Activated CD4-positive, alpha-beta memory T cell treated with anti-CD3 and anti-CD28 coated beads for 36 hours (primary cell): ENCODE measurements around the gene SP9. TPM values are rescaled to one million over a fixed set of nuclear protein-coding genes. Genes with fewer than 3 reads are reported as not detected.
A peak's percentile ranks its signal among the peaks of the same experiment; 100 is the strongest.

Source experiments
- CTCF ChIA-PET: fragments of 350-600 bp; sonication (Branson Sonifier 250); formaldehyde crosslinking; loops from one replicate; lab custom pipeline; 2021; ENCODE audit warnings: antibody characterized with exemption, inconsistent platforms; lab: Charles Lee
- POLR2A ChIA-PET: fragments of 350-600 bp; sonication (Branson Sonifier 250); formaldehyde crosslinking; loops from one replicate; lab custom pipeline; 2021; ENCODE audit warnings: antibody characterized with exemption; lab: Charles Lee
- DNase-seq: peaks from one replicate; pipeline ENCODE4 v3.0.0-alpha.2; 2020
- H3K27ac Mint-ChIP-seq: one replicate; pipeline ENCODE4 v1.8.0; 2021; ENCODE audit warnings: mixed read lengths
- H3K27me3 Mint-ChIP-seq: one replicate; pipeline ENCODE4 v1.8.0; 2021; ENCODE audit warnings: mixed read lengths
- H3K36me3 Mint-ChIP-seq: one replicate; pipeline ENCODE4 v1.8.0; 2021; ENCODE audit warnings: mixed read lengths
- H3K4me1 Mint-ChIP-seq: one replicate; pipeline ENCODE4 v1.8.0; 2021; ENCODE audit warnings: low read depth, mixed read lengths
- H3K4me3 Mint-ChIP-seq: one replicate; pipeline ENCODE4 v1.8.0; 2021; ENCODE audit warnings: mild to moderate bottlenecking, mixed read lengths
- H3K9me3 Mint-ChIP-seq: one replicate; pipeline ENCODE4 v1.8.0; 2021; ENCODE audit warnings: mixed read lengths
- intact Hi-C: fragments of 100-400 bp; cut with micrococcal nuclease; formaldehyde crosslinking; loops from one replicate; pipeline ENCODE4 v1.15.1; 2023
- total RNA-seq, 2 experiments: library from RNA; stranded (reverse); gene quantifications; one replicate each; pipeline ENCODE4 v1.2.3, GENCODE V29; 2021

Gene SP9
- total RNA-seq, 2 experiments from 2014 or later: not detected

- H3K4me3 Mint-ChIP-seq: peak overlapping the region; percentile 66
- ChIA-PET CTCF (interaction anchor here (0.7 to 2.6 kb wide), 28 partner anchors 9 to 1315 kb away, joined by 3 to 36 read pairs (median 5); partner anchors contain the start of genes OLA1 and SCRN3), POLR2A (no interaction called here)
- peaks cover 57% of the 10 kb centered on the region for H3K27me3 Mint-ChIP-seq
- intact Hi-C loops: loop anchor here (5.0 to 10.0 kb wide), 8 partner anchors 94 to 1314 kb away; partner anchors contain the start of gene OLA1
- peak overlapping the region; percentile 60 for H3K27ac Mint-ChIP-seq
- DNase-seq: peak; percentile 94
- no peaks in the 10 kb centered on the region for H3K36me3 Mint-ChIP-seq
- H3K9me3 Mint-ChIP-seq: no peaks in the 10 kb centered on the region
- H3K4me1 Mint-ChIP-seq: peaks cover 39% of the 10 kb centered on the region
Measured at GRCh38 chr2:174341293-174341994, 6.7 kb downstream of the SP9 start.

- ChIA-PET POLR2A (no interaction called here), CTCF (interaction anchor here (0.9 to 2.6 kb wide), 24 partner anchors 8 to 1316 kb away, joined by 3 to 36 read pairs (median 5); partner anchors contain the start of genes OLA1 and SCRN3)
- Mint-ChIP-seq H3K36me3 (peaks cover 3% of the 10 kb centered on the region), H3K27ac (no peak overlapping the region), H3K9me3 (no peaks in the 10 kb centered on the region), H3K4me3 (peak overlapping the region; percentile 45), H3K27me3 (peaks cover 58% of the 10 kb centered on the region), H3K4me1 (peaks cover 39% of the 10 kb centered on the region)
- intact Hi-C loops: loop anchor here (2.0 to 10.0 kb wide), 9 partner anchors 95 to 1315 kb away; partner anchors contain the start of gene OLA1
- DNase-seq: no peak
Measured at GRCh38 chr2:174341995-174342685, 7.4 kb downstream of the SP9 start.

GRCh38 chr2:174342686-174343342 lies 8.1 kb downstream of the SP9 start:
- Mint-ChIP-seq H3K27ac (peak overlapping the region; percentile 8), H3K9me3 (no peaks in the 10 kb centered on the region), H3K27me3 (peaks cover 55% of the 10 kb centered on the region), H3K36me3 (peaks cover 3% of the 10 kb centered on the region), H3K4me3 (peak overlapping the region; percentile 23), H3K4me1 (peaks cover 34% of the 10 kb centered on the region)
- intact Hi-C loops: loop anchor here (2.0 to 10.0 kb wide), 9 partner anchors 96 to 1316 kb away; partner anchors contain the start of gene OLA1
- ChIA-PET POLR2A (no interaction called here), CTCF (interaction anchor here (0.8 to 1.4 kb wide), 6 partner anchors 13 to 1316 kb away, joined by 3 to 4 read pairs (median 3); partner anchors contain the start of gene SCRN3)
- peak; percentile 49 for DNase-seq

- no peak for DNase-seq
- H3K36me3 Mint-ChIP-seq: peaks cover 3% of the 10 kb centered on the region
- peaks cover 32% of the 10 kb centered on the region for H3K4me1 Mint-ChIP-seq
- H3K4me3 Mint-ChIP-seq: peak overlapping the region; percentile 23
- intact Hi-C loops: loop anchor here (2.0 to 10.0 kb wide), 9 partner anchors 96 to 1316 kb away; partner anchors contain the start of gene OLA1
- CTCF ChIA-PET: interaction anchor here (0.8 to 1.4 kb wide), 6 partner anchors 13 to 1317 kb away, joined by 3 to 4 read pairs (median 3); partner anchors contain the start of gene SCRN3
- POLR2A ChIA-PET: no interaction called here
- H3K27me3 Mint-ChIP-seq: peaks cover 52% of the 10 kb centered on the region
- no peak overlapping the region for H3K27ac Mint-ChIP-seq
- no peaks in the 10 kb centered on the region for H3K9me3 Mint-ChIP-seq
Measured at GRCh38 chr2:174343343-174343622, 8.5 kb downstream of the SP9 start.

GRCh38 chr2:174343623-174344455 lies 9.1 kb downstream of the SP9 start:
- Mint-ChIP-seq H3K27me3 (peaks cover 50% of the 10 kb centered on the region), H3K27ac (no peak overlapping the region), H3K4me1 (peaks cover 32% of the 10 kb centered on the region), H3K9me3 (no peaks in the 10 kb centered on the region), H3K4me3 (peak overlapping the region; percentile 23), H3K36me3 (peaks cover 8% of the 10 kb centered on the region)
- ChIA-PET CTCF (interaction anchor here (0.8 to 2.1 kb wide), 9 partner anchors 12 to 1316 kb away, joined by 3 to 11 read pairs (median 3); no protein-coding TSS in a partner anchor), POLR2A (interaction anchor here (1.4 kb wide), 1 partner anchor 10 kb away, joined by 3 read pairs; no protein-coding TSS in a partner anchor)
- no peak for DNase-seq
- intact Hi-C loops: loop anchor here (2.0 to 10.0 kb wide), 10 partner anchors 13 to 1317 kb away; partner anchors contain the start of gene OLA1

GRCh38 chr2:174344716-174345461 lies 10.1 kb downstream of the SP9 start:
- no peak for DNase-seq
- H3K9me3 Mint-ChIP-seq: no peaks in the 10 kb centered on the region
- no peak overlapping the region for H3K27ac Mint-ChIP-seq
- no peak overlapping the region for H3K4me3 Mint-ChIP-seq
- peaks cover 30% of the 10 kb centered on the region for H3K4me1 Mint-ChIP-seq
- H3K27me3 Mint-ChIP-seq: peaks cover 41% of the 10 kb centered on the region
- POLR2A ChIA-PET: interaction anchor here (1.4 kb wide), 1 partner anchor 11 kb away, joined by 3 read pairs; no protein-coding TSS in a partner anchor
- intact Hi-C loops: loop anchor here (2.0 to 10.0 kb wide), 9 partner anchors 14 to 1318 kb away; partner anchors contain the start of gene OLA1
- peaks cover 10% of the 10 kb centered on the region for H3K36me3 Mint-ChIP-seq
- CTCF ChIA-PET: interaction anchor here (0.7 to 2.1 kb wide), 8 partner anchors 8 to 1317 kb away, joined by 3 to 11 read pairs (median 4); no protein-coding TSS in a partner anchor

GRCh38 chr2:174350018-174350417 lies 15.3 kb downstream of the SP9 start:
- H3K27ac Mint-ChIP-seq: no peak overlapping the region
- ChIA-PET CTCF (interaction anchor here (0.9 to 1.2 kb wide), 4 partner anchors 9 to 947 kb away, joined by 3 to 11 read pairs (median 3); no protein-coding TSS in a partner anchor), POLR2A (no interaction called here)
- H3K4me1 Mint-ChIP-seq: no peaks in the 10 kb centered on the region
- no peak overlapping the region for H3K4me3 Mint-ChIP-seq
- no peak for DNase-seq
- peaks cover 10% of the 10 kb centered on the region for H3K36me3 Mint-ChIP-seq
- peaks cover 4% of the 10 kb centered on the region for H3K27me3 Mint-ChIP-seq
- intact Hi-C loops: no loop called here
- H3K9me3 Mint-ChIP-seq: no peaks in the 10 kb centered on the region

GRCh38 chr2:174350593-174351181 lies 15.9 kb downstream of the SP9 start:
- no peaks in the 10 kb centered on the region for H3K4me1 Mint-ChIP-seq
- H3K36me3 Mint-ChIP-seq: peaks cover 10% of the 10 kb centered on the region
- no peak overlapping the region for H3K4me3 Mint-ChIP-seq
- POLR2A ChIA-PET: no interaction called here
- no peaks in the 10 kb centered on the region for H3K9me3 Mint-ChIP-seq
- H3K27me3 Mint-ChIP-seq: peaks cover 2% of the 10 kb centered on the region
- CTCF ChIA-PET: interaction anchor here (0.9 to 1.2 kb wide), 4 partner anchors 9 to 948 kb away, joined by 3 to 11 read pairs (median 3); no protein-coding TSS in a partner anchor
- DNase-seq: no peak
- intact Hi-C loops: no loop called here
- no peak overlapping the region for H3K27ac Mint-ChIP-seq

- Mint-ChIP-seq H3K27ac (no peak overlapping the region), H3K4me3 (no peak overlapping the region), H3K27me3 (no peaks in the 10 kb centered on the region), H3K36me3 (peaks cover 8% of the 10 kb centered on the region), H3K9me3 (no peaks in the 10 kb centered on the region), H3K4me1 (no peaks in the 10 kb centered on the region)
- CTCF ChIA-PET: interaction anchor here (0.9 kb wide), 1 partner anchor 8 kb away, joined by 3 read pairs; no protein-coding TSS in a partner anchor
- POLR2A ChIA-PET: no interaction called here
- DNase-seq: no peak
- intact Hi-C loops: no loop called here
Measured at GRCh38 chr2:174353004-174353403, 18.2 kb downstream of the SP9 start.

GRCh38 chr2:174356347-174356746 lies 21.6 kb downstream of the SP9 start:
- intact Hi-C loops: no loop called here
- CTCF ChIA-PET: interaction anchor here (1.0 kb wide), 1 partner anchor 191 kb away, joined by 3 read pairs; no protein-coding TSS in a partner anchor
- H3K4me3 Mint-ChIP-seq: no peak overlapping the region
- H3K4me1 Mint-ChIP-seq: no peaks in the 10 kb centered on the region
- H3K9me3 Mint-ChIP-seq: peaks cover 4% of the 10 kb centered on the region
- peaks cover 11% of the 10 kb centered on the region for H3K36me3 Mint-ChIP-seq
- H3K27ac Mint-ChIP-seq: no peak overlapping the region
- H3K27me3 Mint-ChIP-seq: no peaks in the 10 kb centered on the region
- POLR2A ChIA-PET: no interaction called here
- no peak for DNase-seq
